SK-N-MC (cell line): ENCODE data around the gene PRKRA.

Experiments
- EZH2 ChIP-seq: fragments of 200-600 bp; sonication (generic); IDR thresholded peaks from one replicate; pipeline ENCODE4 v1.6.1; 2017; ENCODE audit warnings: antibody characterized with exemption
- FOXP2 ChIP-seq: optimal IDR thresholded peaks from 2 replicates; pipeline ENCODE3; 2011; ENCODE audit warnings: mild to moderate bottlenecking, moderate library complexity; ENCODE audit not compliant: insufficient read depth; ENCODE audit errors: extremely low read length, control extremely low read depth
- POLR2AphosphoS5 ChIP-seq: IDR thresholded peaks from 2 replicates; pipeline ENCODE4 v1.6.1; 2012; ENCODE audit warnings: mild to moderate bottlenecking, low read depth, low read length, borderline replicate concordance

GRCh38 chr2:178455947-178456346 lies 5.0 kb upstream of the PRKRA start:
- TF ChIP-seq EZH2 (no peak), POLR2AphosphoS5 (no peak), FOXP2 (no peak)
